Measurements from ENCODE around the gene RSBN1L. TPM values are rescaled to one million over a fixed set of nuclear protein-coding genes. Genes with fewer than 3 reads are reported as not detected.

Gene RSBN1L
- total RNA-seq, 2 donors from 2014 or later, result 7.5 to 7.9 TPM

GRCh38 chr7:77770316-77770715, 74.1 kb downstream of the RSBN1L start:
- Histone ChIP-seq H3K9me3 (no peaks in the 10 kb centered on the region), H3K27ac (no peak overlapping the region), H3K36me3 (peaks cover 23% of the 10 kb centered on the region), H3K4me1 (no peaks in the 10 kb centered on the region), H3K4me3 (no peak overlapping the region), H3K27me3 (no peaks in the 10 kb centered on the region)
- no peak for TF ChIP-seq CTCF (IDR thresholded peaks at IDR 0.05)
- no peak for DNase-seq (ENCODE audit: low spot score)

- Histone ChIP-seq H3K4me1 (no peaks in the 10 kb centered on the region), H3K9me3 (peaks cover 0 to 6% of the 10 kb centered on the region in 2 donors), H3K27me3 (no peaks in the 10 kb centered on the region), H3K27ac (no peak overlapping the region), H3K36me3 (peaks cover 23% of the 10 kb centered on the region), H3K4me3 (no peak overlapping the region)
- TF ChIP-seq CTCF (IDR thresholded peaks at IDR 0.05), result no peak
- no peak for DNase-seq (ENCODE audit: low spot score)
Measured at GRCh38 chr7:77771901-77772300, 75.6 kb downstream of the RSBN1L start.

- H3K4me3 ChIP-seq, result no peak overlapping the region
- peaks cover 44% of the 10 kb centered on the region for H3K36me3 ChIP-seq
- no peaks in the 10 kb centered on the region for H3K4me1 ChIP-seq
- H3K27ac ChIP-seq, result no peak overlapping the region
- DNase-seq (ENCODE audit: low spot score), result no peak
- no peak for TF ChIP-seq CTCF (IDR thresholded peaks at IDR 0.05)
- H3K27me3 ChIP-seq, result no peaks in the 10 kb centered on the region
- peaks cover 0 to 6% of the 10 kb centered on the region in 2 donors for H3K9me3 ChIP-seq
Measured at GRCh38 chr7:77778535-77778934, 82.3 kb downstream of the RSBN1L start.

GRCh38 chr7:77782383-77782782, 86.1 kb downstream of the RSBN1L start:
- Histone ChIP-seq H3K27ac (no peak overlapping the region), H3K27me3 (no peaks in the 10 kb centered on the region), H3K4me3 (no peak overlapping the region), H3K4me1 (no peaks in the 10 kb centered on the region), H3K9me3 (no peaks in the 10 kb centered on the region), H3K36me3 (peaks cover 30% of the 10 kb centered on the region)
- TF ChIP-seq CTCF (IDR thresholded peaks at IDR 0.05), result no peak
- DNase-seq (ENCODE audit: low spot score), result no peak

- no peak for DNase-seq (ENCODE audit: low spot score)
- Histone ChIP-seq H3K4me1 (no peaks in the 10 kb centered on the region), H3K36me3 (peaks cover 27% of the 10 kb centered on the region)
Measured at GRCh38 chr7:77783111-77783510, 86.9 kb downstream of the RSBN1L start.

More at GRCh38 chr7:77783111-77783510, 86.9 kb downstream of the RSBN1L start:
- Histone ChIP-seq H3K4me3 (no peak overlapping the region), H3K27ac (no peak overlapping the region), H3K9me3 (no peaks in the 10 kb centered on the region), H3K27me3 (no peaks in the 10 kb centered on the region)
- TF ChIP-seq CTCF (IDR thresholded peaks at IDR 0.05), result no peak
